ENCODE measurements around the gene ATP2C2. TPM values are rescaled to one million over a fixed set of nuclear protein-coding genes. Genes with fewer than 3 reads are reported as not detected.

The ATP2C2 gene
- total RNA-seq, 1 donor from 2014 or later = not detected

DNA sequence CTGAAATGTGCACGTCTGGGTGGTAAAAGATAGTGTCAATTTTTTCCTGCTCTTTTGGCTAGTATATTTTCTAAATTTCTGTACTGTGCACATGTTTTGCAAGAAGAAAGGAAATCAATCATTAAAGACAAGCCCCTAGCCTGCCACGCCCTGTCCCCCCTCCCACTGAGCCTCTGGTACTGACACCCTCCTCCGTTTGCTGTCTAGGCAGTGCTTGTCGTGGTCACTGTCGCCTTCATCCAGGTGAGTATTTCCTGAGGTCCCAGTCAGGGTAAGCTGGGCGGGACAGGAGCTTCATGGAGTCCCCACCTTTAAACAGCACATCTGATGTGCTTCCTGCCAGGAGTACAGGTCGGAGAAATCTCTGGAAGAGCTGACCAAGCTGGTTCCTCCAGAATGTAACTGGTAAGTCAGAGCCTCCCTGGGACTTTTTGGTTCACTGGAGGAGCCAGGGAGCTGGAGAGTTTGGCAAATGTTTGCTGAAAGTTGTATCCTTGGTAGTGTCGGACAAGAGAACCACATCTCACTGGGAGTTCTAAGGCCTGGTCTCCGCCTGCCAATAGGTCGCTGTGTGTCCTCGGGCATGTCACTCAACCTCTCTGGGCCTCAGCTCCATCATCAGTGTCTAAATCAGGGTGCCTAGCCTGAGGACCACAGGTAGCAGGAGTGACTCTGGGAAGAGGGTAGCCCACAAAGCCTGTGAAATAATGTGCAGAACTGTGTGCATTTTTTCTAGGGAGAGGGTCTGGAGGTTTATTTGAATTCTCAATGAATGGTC, 42.2 kb downstream of the ATP2C2 start:
- Mint-ChIP-seq H3K9me3 (ENCODE audit: low read depth) (no peaks in the 10 kb centered on the region), H3K27me3 (ENCODE audit: low read depth) (peaks cover 52% of the 10 kb centered on the region), H3K4me1 (ENCODE audit: low read depth) (no peaks in the 10 kb centered on the region), H3K4me3 (ENCODE audit: unreplicated experiment) (no peak overlapping the region), H3K36me3 (ENCODE audit: low read depth) (no peaks in the 10 kb centered on the region), H3K27ac (ENCODE audit: unreplicated experiment) (no peak overlapping the region)
- TF ChIP-seq, protein P1, sequence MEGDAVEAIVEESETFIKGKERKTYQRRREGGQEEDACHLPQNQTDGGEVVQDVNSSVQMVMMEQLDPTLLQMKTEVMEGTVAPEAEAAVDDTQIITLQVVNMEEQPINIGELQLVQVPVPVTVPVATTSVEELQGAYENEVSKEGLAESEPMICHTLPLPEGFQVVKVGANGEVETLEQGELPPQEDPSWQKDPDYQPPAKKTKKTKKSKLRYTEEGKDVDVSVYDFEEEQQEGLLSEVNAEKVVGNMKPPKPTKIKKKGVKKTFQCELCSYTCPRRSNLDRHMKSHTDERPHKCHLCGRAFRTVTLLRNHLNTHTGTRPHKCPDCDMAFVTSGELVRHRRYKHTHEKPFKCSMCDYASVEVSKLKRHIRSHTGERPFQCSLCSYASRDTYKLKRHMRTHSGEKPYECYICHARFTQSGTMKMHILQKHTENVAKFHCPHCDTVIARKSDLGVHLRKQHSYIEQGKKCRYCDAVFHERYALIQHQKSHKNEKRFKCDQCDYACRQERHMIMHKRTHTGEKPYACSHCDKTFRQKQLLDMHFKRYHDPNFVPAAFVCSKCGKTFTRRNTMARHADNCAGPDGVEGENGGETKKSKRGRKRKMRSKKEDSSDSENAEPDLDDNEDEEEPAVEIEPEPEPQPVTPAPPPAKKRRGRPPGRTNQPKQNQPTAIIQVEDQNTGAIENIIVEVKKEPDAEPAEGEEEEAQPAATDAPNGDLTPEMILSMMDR (IDR thresholded peaks at IDR 0.05) = no peak
- DNase-seq (ENCODE audit: low spot score) = peak; percentile 38

DNA sequence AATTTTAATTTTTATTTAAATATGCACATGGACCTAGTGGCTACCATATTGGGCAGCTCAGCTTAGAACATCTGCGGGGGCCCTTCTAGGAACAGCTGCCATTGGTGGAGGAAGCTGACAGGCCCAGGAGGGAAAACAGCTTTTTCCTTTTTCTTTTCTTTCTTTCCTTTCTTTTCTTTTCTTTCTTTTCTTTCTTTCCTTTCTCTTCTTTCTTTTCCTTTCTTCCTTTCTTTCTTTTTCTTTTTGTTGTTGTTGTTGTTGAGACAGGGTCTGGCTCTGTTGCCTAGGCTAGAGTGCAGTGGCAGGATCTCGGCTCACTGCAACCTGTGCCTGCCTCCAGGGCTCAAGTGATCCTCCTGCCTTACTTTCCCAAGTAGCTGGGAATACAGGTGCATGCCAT, 43.4 kb downstream of the ATP2C2 start:
- TF ChIP-seq, protein P1 (IDR thresholded peaks at IDR 0.05) = no peak
- H3K27me3 Mint-ChIP-seq (ENCODE audit: low read depth) = peaks cover 51% of the 10 kb centered on the region
- no peaks in the 10 kb centered on the region for H3K36me3 Mint-ChIP-seq (ENCODE audit: low read depth)
- DNase-seq (ENCODE audit: low spot score) = peak; percentile 24
- H3K27ac Mint-ChIP-seq (ENCODE audit: unreplicated experiment) = no peak overlapping the region
- no peaks in the 10 kb centered on the region for H3K4me1 Mint-ChIP-seq (ENCODE audit: low read depth)
- no peaks in the 10 kb centered on the region for H3K9me3 Mint-ChIP-seq (ENCODE audit: low read depth)
- no peak overlapping the region for H3K4me3 Mint-ChIP-seq (ENCODE audit: unreplicated experiment)

DNA sequence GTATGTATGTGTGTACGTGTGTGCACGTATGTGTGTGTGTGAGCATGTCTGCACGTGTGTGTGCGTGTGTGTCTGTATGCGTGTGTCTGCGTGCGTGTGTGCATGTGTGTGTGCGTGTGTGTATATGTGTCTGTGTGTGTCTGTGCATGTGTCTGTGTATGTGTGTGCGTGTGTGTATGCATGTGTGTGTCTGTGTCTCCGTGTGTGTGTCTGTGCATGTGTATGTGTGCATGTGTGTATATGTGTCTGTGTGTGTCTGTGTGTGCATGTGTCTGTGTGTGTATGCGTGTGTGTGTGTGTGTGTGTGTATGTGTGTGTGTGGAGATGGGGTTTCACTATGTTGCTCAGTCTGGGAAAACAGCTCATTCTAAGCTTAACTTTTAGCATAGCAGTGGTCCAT, 43.9 kb downstream of the ATP2C2 start:
- Mint-ChIP-seq H3K36me3 (ENCODE audit: low read depth) (no peaks in the 10 kb centered on the region), H3K4me1 (ENCODE audit: low read depth) (no peaks in the 10 kb centered on the region), H3K27me3 (ENCODE audit: low read depth) (peaks cover 51% of the 10 kb centered on the region), H3K9me3 (ENCODE audit: low read depth) (no peaks in the 10 kb centered on the region), H3K4me3 (ENCODE audit: unreplicated experiment) (no peak overlapping the region), H3K27ac (ENCODE audit: unreplicated experiment) (no peak overlapping the region)
- peak; percentile 3 for DNase-seq (ENCODE audit: low spot score)
- TF ChIP-seq, protein P1 (IDR thresholded peaks at IDR 0.05) = no peak

DNA sequence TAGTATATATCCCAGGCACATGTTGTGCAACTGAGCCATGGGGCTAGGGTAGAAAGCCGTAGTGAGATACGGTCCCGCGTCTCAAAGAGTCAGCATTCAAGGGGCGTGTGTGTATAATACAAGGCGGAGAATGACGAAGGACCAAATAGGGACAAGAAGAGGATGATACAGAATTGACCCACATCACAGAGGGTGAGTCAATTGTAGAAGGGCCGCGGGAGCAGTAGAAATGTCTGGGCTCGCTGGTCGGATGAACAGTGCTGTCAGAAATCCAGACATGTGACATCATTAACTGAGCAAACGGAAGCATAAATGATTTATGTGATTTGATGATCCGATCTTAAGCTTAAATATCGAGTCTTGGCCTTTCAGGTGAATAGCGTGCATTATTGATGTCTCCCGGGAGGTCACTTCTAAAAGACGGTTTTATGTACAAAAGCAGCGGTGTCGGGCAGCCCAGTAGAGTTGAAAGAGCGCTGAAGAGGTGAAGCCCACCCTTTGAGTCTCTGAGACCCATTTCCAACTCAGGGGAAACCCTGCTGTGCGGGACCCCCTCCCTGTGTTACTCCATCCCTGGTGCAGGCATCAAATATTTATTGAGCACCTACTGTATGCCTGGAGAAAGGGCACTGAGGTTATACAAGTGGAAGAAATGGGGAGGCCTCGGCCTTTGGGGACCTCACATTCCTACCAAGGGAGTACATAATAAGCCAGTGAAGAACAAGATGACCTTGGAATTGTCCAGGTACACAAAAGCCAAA, 45.1 kb downstream of the ATP2C2 start:
- no peak overlapping the region for H3K27ac Mint-ChIP-seq (ENCODE audit: unreplicated experiment)
- H3K9me3 Mint-ChIP-seq (ENCODE audit: low read depth) = no peaks in the 10 kb centered on the region
- peak; percentile 19 for DNase-seq (ENCODE audit: low spot score)
- peaks cover 51% of the 10 kb centered on the region for H3K27me3 Mint-ChIP-seq (ENCODE audit: low read depth)
- H3K36me3 Mint-ChIP-seq (ENCODE audit: low read depth) = no peaks in the 10 kb centered on the region
- H3K4me3 Mint-ChIP-seq (ENCODE audit: unreplicated experiment) = no peak overlapping the region
- no peaks in the 10 kb centered on the region for H3K4me1 Mint-ChIP-seq (ENCODE audit: low read depth)
- TF ChIP-seq, protein P1 (IDR thresholded peaks at IDR 0.05) = no peak

DNA sequence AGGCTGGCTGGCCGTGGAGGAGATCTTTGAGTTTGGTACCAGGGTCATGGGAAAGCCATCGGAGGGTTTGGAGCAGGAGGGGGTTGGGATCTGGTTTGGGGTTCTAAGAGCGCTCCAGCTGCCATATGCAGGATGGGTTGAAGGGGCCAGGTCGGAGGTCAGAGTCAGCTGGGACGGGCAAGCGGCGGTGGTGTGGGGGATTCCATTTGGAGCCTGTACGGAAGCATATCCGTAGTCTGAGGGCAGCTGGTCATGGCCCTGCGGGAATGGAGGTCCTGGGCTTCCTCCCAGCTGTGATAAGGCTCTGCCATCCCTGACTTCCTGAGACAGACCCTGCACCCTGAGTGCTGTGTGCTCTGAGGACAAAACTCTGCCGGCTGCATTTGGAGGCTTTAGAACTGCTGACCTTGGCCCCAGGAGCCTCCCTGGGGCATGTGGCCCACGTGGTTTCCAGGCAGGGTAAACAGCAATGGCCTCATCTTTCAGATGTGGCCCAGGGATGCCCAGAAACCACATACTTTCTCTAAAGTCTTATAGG, 46.5 kb downstream of the ATP2C2 start:
- no peaks in the 10 kb centered on the region for H3K4me1 Mint-ChIP-seq (ENCODE audit: low read depth)
- no peak overlapping the region for H3K27ac Mint-ChIP-seq (ENCODE audit: unreplicated experiment)

More for the DNA sequence above, 46.5 kb downstream of the ATP2C2 start:
- no peak overlapping the region for H3K4me3 Mint-ChIP-seq (ENCODE audit: unreplicated experiment)
- TF ChIP-seq, protein P1 (IDR thresholded peaks at IDR 0.05) = no peak
- no peaks in the 10 kb centered on the region for H3K9me3 Mint-ChIP-seq (ENCODE audit: low read depth)
- DNase-seq (ENCODE audit: low spot score) = peak; percentile 52
- no peaks in the 10 kb centered on the region for H3K36me3 Mint-ChIP-seq (ENCODE audit: low read depth)
- H3K27me3 Mint-ChIP-seq (ENCODE audit: low read depth) = peaks cover 54% of the 10 kb centered on the region
